Limb (tissue), 2 donors: ENCODE results near the gene BTBD17.
A peak's percentile ranks its signal among the peaks of the same experiment; 100 is the strongest.

Experiments
- DNase-seq, 2 donors: peaks; one replicate each; pipeline ENCODE4 v3.0.0-alpha.2; 2016; ENCODE audit errors: extremely low spot score in 2 of 2

The BTBD17 gene

DNA sequence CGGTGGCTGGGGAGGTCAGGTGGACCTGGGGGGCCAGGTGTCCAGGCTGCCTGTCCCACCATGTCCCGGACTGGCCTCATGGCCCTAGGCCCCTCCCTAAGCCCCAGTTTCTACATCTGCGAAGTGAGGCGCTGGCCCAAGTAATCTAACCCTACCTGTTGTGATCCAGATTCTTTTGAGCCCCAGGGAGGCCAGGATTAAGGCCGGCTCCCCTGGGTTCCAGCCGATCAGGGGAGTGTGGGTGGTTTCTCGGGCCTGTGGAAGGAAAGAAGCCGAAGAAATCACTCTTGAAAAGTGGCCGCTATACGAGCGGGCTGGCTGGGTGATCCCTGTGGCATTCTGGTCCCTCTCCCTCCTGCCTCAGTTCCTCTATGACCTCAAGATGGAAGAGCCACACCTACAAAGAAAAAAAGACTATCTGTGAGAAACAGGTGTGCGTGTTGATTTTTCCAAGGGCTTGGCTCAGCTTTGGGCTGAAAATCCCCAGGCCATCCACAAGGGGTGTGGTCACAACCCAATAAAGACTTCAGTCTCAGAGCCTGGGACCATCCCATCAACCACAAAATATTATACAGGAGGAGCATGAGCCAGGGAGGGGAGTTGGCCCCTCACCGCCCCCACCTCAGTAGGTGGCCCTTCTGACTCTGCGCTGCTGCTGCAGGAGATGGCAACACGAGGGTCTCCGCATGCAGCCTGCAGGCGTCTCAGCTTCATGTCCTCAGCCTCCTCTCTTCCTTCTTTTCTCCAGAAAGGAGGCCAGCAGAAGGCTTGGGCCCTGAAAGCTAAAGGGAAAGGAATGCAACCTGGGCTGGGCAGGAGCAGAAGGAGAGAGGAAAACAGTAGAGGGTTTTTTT lies 25.9 kb upstream of the BTBD17 start:
- DNase-seq: no peak

GRCh38 chr17:74386386-74386785 lies 24.7 kb upstream of the BTBD17 start:
- no peak for DNase-seq

DNA sequence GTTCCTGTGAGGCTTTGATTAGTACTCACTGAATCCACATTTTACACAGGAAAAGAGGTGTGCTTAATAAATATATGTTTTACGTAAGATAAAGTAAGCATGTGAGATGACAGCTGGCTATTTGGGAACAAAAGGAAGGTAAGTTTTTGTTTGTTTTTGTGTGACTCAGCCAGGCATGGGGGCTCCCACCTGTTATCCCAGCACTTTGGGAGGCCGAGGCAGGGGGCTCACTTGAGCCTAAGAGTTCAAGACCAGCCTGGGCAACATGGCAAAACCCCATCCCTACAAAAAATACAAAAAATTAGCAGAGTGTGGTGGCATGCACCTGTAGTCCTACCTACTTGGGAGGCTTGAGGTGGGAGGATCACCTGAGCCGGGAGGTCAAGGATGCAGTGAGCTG lies 23.5 kb upstream of the BTBD17 start:
- no peak for DNase-seq

- DNase-seq: no peak
These were observed 21.5 kb upstream of the BTBD17 start for GRCh38 chr17:74383141-74383540.

GRCh38 chr17:74380959-74381808 lies 19.5 kb upstream of the BTBD17 start:
- DNase-seq: peak in 1 of 2 donors; percentile 26

- peak in 1 of 2 donors; percentile 67 for DNase-seq
These were observed 18.7 kb upstream of the BTBD17 start for GRCh38 chr17:74380086-74380958.

GRCh38 chr17:74379495-74380085 lies 17.9 kb upstream of the BTBD17 start:
- peak; percentile 91 to 97 for DNase-seq

DNA sequence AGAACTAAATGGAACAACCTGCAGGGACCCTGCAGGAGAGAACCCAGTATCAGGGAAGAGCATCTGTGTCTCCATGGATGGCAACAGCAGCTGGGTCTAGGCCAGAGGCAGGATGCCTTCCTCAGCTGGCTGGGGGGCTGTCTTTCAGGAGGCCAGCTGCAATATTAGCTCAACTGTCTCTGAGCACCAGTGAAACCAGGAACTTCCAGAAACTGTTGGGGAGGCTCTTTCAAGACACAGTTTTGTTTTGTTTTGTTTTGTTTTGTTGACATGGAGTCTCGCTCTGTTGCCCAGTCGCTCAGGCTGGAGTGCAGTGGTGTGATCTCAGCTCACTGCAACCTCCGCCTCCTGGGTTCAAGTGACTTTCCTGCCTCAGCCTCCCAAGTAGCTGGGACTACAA lies 13.2 kb upstream of the BTBD17 start:
- DNase-seq: no peak

- peak in 1 of 2 donors; percentile 31 for DNase-seq
These were observed 12.4 kb upstream of the BTBD17 start for GRCh38 chr17:74373838-74374606.

DNA sequence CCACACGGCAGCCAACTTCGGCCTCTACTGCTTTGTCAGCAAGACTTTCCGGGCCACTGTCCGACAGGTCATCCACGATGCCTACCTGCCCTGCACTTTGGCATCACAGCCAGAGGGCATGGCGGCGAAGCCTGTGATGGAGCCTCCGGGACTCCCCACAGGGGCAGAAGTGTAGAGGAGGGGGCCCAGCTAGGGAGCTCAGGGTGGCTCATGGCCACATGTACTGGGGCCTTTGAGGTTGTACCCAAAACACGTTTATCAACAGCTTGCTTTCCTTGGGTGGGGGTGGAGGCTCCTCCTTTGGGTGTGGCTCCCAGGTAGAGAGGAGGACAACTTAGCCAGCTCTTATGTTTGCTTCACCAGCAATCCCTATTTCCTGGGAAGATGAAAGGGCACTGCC lies 10.8 kb upstream of the BTBD17 start:
- no peak for DNase-seq

DNA sequence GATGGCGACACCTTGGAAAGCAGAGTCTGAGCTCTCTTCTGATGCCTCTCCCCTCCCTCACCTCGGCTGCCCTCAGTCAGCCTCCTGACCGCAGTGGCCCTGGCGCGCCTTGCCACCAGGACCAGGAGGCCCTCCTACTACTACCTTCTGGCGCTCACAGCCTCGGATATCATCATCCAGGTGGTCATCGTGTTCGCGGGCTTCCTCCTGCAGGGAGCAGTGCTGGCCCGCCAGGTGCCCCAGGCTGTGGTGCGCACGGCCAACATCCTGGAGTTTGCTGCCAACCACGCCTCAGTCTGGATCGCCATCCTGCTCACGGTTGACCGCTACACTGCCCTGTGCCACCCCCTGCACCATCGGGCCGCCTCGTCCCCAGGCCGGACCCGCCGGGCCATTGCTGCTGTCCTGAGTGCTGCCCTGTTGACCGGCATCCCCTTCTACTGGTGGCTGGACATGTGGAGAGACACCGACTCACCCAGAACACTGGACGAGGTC lies 10.0 kb upstream of the BTBD17 start:
- no peak for DNase-seq

DNA sequence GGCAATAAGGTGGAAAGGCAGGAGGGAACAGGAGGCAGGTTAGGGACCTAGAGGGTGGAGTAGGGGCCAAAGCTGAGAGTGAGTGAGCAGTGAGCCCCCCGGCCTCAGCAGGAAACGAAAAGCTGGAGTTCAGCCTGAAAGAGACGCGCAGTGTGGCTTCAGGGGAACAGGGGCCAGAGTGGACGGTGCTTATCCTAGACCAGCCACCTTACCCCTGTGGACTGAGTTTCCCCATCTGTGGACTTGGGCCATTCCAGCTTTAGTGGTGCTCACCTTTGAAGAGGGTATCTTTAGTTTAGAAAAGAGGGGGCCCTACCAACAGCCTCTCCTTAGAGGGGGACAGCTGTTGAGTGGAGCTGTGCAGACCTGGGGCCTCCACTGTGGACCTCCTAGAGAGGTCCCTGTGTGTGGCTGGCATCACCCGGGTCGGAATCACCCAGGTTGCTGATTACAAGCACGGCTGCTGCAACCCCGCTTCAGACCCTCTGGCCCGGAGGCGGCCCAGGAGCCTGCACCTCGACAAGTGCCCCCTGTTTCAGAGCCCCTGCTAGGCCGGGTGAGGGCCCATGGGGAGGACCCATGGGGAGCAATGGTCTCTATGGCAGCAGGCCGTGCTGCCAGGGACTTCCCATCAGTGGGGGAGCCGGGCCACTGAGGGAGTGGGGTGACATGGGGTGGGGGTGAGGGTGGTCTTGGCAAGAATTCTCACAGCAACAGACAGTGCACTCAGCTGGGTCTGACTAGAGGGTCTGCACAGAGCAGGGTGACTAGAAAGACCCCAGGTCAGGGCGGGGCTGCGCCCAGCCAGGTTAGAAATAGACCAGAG lies 8.2 kb upstream of the BTBD17 start:
- DNase-seq: no peak

DNA sequence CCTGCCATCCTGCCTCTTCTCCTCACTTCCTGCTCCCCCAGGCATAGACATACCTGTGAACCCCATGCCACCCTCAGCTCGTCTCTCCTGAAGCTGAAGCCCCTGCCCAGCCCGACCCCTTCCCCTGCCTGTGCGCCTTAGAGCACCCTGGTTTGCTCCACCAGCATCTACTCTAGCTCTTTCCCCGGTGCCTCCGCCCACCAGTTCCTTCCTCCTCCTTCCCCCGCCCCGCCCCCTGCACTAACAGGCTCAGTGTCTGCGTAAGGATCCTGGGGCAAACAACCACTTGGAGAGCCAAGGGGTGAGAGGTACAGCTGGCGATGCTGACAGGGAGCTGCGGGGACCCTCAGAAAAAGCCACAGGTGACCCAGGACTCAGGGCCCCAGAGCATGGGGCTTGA lies 7.6 kb upstream of the BTBD17 start:
- no peak for DNase-seq

DNA sequence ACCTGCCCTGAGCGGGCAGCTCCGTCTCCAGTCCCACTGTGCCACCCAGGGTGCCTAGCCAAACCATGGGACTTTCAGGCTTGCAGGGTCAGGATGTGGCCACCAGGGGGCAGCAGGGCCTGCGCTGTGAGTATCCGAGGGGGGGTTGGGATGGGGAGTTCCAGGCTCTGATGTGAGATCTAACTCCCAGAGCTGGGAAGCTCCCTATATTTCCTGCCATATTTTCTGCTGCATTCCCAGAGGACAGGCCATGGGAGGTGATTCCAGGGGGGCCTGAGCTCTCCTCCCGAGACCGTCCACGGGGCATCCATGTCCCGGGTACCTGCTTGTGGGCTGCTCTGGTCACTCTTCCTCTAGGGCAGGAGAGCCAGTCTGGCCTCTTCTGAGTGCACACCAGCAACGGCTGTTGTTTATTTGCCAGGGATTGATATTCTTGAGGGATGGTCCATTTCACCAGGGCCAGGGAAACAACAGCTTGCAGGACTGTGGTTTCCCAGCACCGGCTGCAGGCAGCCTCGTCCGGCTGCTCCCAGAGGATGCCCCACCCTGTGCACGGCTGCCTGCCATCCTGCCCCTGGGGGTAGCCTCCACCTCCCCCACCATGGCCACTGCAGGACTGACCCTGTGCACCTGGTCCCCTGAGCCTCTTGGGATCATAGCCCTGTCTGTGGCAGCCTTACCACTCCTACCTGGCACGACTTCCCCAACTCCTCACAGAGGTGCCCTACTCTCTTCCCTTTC lies 6.8 kb upstream of the BTBD17 start:
- peak; percentile 63 to 82 for DNase-seq

DNA sequence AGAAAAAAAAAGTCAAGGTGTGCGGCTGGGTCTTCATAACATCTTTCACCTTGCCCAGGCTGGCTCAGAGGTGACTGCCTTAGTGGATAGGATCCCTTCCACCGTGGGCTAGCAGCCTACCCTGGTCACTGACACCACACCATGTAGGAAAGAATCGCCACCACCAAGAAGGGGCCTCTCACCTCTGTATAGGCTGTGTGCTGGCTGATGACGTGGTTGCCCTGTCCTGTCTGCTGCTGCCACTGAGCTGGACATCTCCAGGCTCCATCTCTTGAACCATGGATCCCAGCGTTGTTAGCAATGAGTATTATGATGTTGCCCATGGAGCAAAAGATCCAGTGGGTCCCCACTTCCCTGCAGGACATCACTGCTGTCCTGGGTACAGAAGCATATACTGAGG lies 5.5 kb upstream of the BTBD17 start, which contains the start of gene GPR142:
Gene GPR142 (plus strand): TSS at position 301 of the 400 bp plus-strand sequence. CDS start 2,035 bp downstream, outside the sequence.
- no peak for DNase-seq

DNA sequence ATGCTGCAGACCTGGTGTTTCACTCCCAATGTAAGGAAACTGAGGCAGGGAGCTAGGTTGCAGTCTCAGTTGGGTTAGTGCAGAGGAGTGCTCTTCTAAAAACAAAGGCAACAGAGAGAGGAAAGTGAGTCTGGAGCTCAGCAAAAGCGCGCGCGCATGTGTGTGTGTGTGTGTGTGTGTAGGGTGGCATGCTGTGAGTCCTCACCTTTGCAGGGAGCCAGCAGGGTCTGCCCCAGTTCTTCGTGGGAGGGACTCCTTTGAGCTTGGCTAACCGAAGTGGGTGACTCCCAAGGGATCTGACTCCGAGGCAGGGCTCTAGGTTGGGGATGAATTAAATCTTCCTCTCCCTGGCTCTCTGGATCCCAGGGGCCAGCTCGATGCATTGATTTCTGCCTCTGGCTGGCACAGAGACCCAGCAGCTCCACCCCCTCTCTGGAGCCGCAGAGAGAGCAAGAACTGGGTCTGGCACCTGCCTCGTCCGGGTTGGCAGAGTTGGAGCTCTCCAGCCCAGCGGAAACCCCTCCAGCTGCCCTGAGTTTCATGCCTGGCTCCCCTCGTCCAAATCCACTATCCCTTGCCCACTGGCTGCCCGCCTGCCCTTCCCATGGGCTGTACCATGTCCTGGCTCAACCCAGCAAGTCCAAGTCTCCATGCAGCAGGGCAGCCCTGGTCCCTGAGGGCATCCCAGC lies 1.3 kb upstream of the BTBD17 start:
- DNase-seq: no peak

- no peak for DNase-seq
These were observed 369 bp upstream of the BTBD17 start for GRCh38 chr17:74362069-74362405.

DNA sequence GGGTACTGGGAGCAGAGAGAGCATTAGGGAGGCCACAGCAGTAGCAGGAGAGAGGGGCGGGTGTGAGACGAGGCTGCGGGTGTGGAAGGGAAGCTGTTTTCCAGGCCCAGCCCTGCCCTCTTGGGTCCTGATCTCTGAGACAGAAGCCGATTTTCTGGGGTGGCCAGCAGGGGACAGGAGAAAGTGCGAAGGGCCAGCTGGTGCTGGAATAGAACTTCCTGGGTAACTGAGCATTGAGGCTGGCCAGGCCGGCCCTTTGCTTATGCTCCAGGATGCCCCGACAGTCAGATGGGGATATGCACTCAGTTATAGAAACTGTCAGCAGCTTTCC lies 804 bp downstream of the BTBD17 start:
- DNase-seq: no peak
